HCT116 (cell line): ENCODE measurements around the gene VCAM1.

Experiments
- CTCF ChIP-seq, 3 experiments: fragments of 200-600 bp in 1 of 3; sonication (generic) in 1 of 3; IDR thresholded peaks in 2 of 3; conservative IDR thresholded peaks in 1 of 3; 2 replicates each; pipeline ENCODE4 v1.5.1; 2012 to 2017; ENCODE audit warnings: low read depth in 2 of 3, low read length in 2 of 3, antibody characterized with exemption in 1 of 3, borderline replicate concordance in 1 of 3, control low read depth in 1 of 3, mild to moderate bottlenecking in 1 of 3, mixed read lengths in 1 of 3, mixed run types in 1 of 3, moderate library complexity in 1 of 3; ENCODE audit not compliant: insufficient read depth in 1 of 3
- EZH2 ChIP-seq: fragments of 200-600 bp; sonication (generic); IDR thresholded peaks from 2 replicates; pipeline ENCODE4 v1.6.1; 2017; ENCODE audit warnings: antibody characterized with exemption, mixed run types
- EZH2phosphoT487 ChIP-seq: fragments of 200-600 bp; IDR thresholded peaks from 2 replicates; pipeline ENCODE4 v1.6.1; 2018; ENCODE audit warnings: antibody characterized with exemption, borderline replicate concordance
- POLR2A ChIP-seq: IDR thresholded peaks from 2 replicates; pipeline ENCODE4 v1.7.0; 2011; ENCODE audit warnings: borderline replicate concordance; ENCODE audit not compliant: insufficient read depth, insufficient read length; ENCODE audit errors: extremely low read depth
- POLR2AphosphoS5 ChIP-seq: IDR thresholded peaks from 2 replicates; pipeline ENCODE4 v1.6.1; 2011; ENCODE audit warnings: mild to moderate bottlenecking, low read depth, low read length, moderate library complexity
- REST ChIP-seq: IDR thresholded peaks from 2 replicates; pipeline ENCODE4 v1.6.1; 2012; ENCODE audit warnings: low read depth
- SRF ChIP-seq: IDR thresholded peaks from 2 replicates; pipeline ENCODE4 v1.6.1; 2012; ENCODE audit warnings: low read depth

GRCh38 chr1:100769323-100769722 is 49.8 kb downstream of the VCAM1 start:
- no peak for TF ChIP-seq CTCF (IDR thresholded peaks at IDR 0.05 in 2 of 3, conservative IDR thresholded peaks at IDR 0.05 in 1 of 3; ENCODE audit: borderline replicate concordance in 1 of 3, insufficient read depth in 1 of 3, low read depth in 2 of 3, low read length in 2 of 3)
- TF ChIP-seq EZH2 = no peak
- TF ChIP-seq REST = no peak
- TF ChIP-seq POLR2AphosphoS5 = no peak
- no peak for TF ChIP-seq SRF
- TF ChIP-seq POLR2A = no peak
- TF ChIP-seq EZH2phosphoT487 = no peak
